ENCODE results near the gene LAMP1. TPM values are rescaled to one million over a fixed set of nuclear protein-coding genes. Genes with fewer than 3 reads are reported as not detected.

The LAMP1 gene
- polyA plus RNA-seq, 1 of the 3 experiments (the other 2 are of a cell fraction): 261 TPM

GRCh38 chr13:113291129-113291528 is 5.9 kb upstream of the LAMP1 start:
- no peaks in the 10 kb centered on the region for H4K20me1 ChIP-seq (ENCODE audit: insufficient read depth)
- no peaks in the 10 kb centered on the region for H3K36me3 ChIP-seq (replicated peaks in 1 of 2; ENCODE audit: control insufficient read depth in 1 of 2, insufficient read depth in 2 of 2, low read length in 1 of 2)
- peaks cover 10% of the 10 kb centered on the region for H3F3A ChIP-seq (replicated peaks; ENCODE audit: insufficient read depth)
- no peak for TF ChIP-seq SIN3A (IDR thresholded peaks at IDR 0.05; ENCODE audit: borderline replicate concordance, low read depth, low read length)
- TF ChIP-seq POLR2AphosphoS5 (IDR thresholded peaks at IDR 0.05; ENCODE audit: low read depth, low read length): no peak
- no peak for TF ChIP-seq GABPA (IDR thresholded peaks at IDR 0.05; ENCODE audit: low read depth)
- TF ChIP-seq TAF1 (IDR thresholded peaks at IDR 0.05; ENCODE audit: borderline replicate concordance, low read depth, low read length): no peak
- TF ChIP-seq JUND (IDR thresholded peaks at IDR 0.05): no peak
- TF ChIP-seq RCOR1 (IDR thresholded peaks at IDR 0.05; ENCODE audit: low read length): no peak
- no peak for TF ChIP-seq CHD2 (IDR thresholded peaks at IDR 0.05; ENCODE audit: low read length, partially characterized antibody)
- no peak for TF ChIP-seq GATA2 (CRISPR knock-in tag; IDR thresholded peaks at IDR 0.05)
- TF ChIP-seq, protein P1, sequence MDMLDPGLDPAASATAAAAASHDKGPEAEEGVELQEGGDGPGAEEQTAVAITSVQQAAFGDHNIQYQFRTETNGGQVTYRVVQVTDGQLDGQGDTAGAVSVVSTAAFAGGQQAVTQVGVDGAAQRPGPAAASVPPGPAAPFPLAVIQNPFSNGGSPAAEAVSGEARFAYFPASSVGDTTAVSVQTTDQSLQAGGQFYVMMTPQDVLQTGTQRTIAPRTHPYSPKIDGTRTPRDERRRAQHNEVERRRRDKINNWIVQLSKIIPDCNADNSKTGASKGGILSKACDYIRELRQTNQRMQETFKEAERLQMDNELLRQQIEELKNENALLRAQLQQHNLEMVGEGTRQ (IDR thresholded peaks at IDR 0.05; ENCODE audit: borderline replicate concordance, low read depth, low read length): no peak
- TF ChIP-seq TEAD4 (IDR thresholded peaks at IDR 0.05; ENCODE audit: borderline replicate concordance, insufficient read depth): no peak
- no peak for TF ChIP-seq EP300 (IDR thresholded peaks at IDR 0.05; ENCODE audit: borderline replicate concordance in 1 of 2, low read depth in 1 of 2, low read length in 1 of 2)
- TF ChIP-seq FOXJ3 (CRISPR knock-in tag; IDR thresholded peaks at IDR 0.05): no peak
- no peak for TF ChIP-seq CTCF (IDR thresholded peaks at IDR 0.05)
- TF ChIP-seq, protein P2, sequence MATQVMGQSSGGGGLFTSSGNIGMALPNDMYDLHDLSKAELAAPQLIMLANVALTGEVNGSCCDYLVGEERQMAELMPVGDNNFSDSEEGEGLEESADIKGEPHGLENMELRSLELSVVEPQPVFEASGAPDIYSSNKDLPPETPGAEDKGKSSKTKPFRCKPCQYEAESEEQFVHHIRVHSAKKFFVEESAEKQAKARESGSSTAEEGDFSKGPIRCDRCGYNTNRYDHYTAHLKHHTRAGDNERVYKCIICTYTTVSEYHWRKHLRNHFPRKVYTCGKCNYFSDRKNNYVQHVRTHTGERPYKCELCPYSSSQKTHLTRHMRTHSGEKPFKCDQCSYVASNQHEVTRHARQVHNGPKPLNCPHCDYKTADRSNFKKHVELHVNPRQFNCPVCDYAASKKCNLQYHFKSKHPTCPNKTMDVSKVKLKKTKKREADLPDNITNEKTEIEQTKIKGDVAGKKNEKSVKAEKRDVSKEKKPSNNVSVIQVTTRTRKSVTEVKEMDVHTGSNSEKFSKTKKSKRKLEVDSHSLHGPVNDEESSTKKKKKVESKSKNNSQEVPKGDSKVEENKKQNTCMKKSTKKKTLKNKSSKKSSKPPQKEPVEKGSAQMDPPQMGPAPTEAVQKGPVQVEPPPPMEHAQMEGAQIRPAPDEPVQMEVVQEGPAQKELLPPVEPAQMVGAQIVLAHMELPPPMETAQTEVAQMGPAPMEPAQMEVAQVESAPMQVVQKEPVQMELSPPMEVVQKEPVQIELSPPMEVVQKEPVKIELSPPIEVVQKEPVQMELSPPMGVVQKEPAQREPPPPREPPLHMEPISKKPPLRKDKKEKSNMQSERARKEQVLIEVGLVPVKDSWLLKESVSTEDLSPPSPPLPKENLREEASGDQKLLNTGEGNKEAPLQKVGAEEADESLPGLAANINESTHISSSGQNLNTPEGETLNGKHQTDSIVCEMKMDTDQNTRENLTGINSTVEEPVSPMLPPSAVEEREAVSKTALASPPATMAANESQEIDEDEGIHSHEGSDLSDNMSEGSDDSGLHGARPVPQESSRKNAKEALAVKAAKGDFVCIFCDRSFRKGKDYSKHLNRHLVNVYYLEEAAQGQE (IDR thresholded peaks at IDR 0.05; ENCODE audit: low read depth, low read length): no peak
- TF ChIP-seq RFX5 (IDR thresholded peaks at IDR 0.05; ENCODE audit: low read length): no peak
- no peak for TF ChIP-seq MXI1 (IDR thresholded peaks at IDR 0.05; ENCODE audit: low read depth, low read length)
- no peak for TF ChIP-seq FOSL2 (IDR thresholded peaks at IDR 0.05; ENCODE audit: borderline replicate concordance, low read depth)
- TF ChIP-seq RXRA (IDR thresholded peaks at IDR 0.05; ENCODE audit: borderline replicate concordance, low read depth): no peak
- no peak for TF ChIP-seq ZBTB33 (IDR thresholded peaks at IDR 0.05; ENCODE audit: borderline replicate concordance, low read depth)
- no peak for TF ChIP-seq ELF1 (IDR thresholded peaks at IDR 0.05)
- H3K9me2 ChIP-seq: no peaks in the 10 kb centered on the region
- POLR2A ChIA-PET: no interaction called here
- no peak overlapping the region for H3K4me2 ChIP-seq
- peaks cover 29% of the 10 kb centered on the region; the same call in 1 of the 2 replicates for H3K27me3 ChIP-seq (ENCODE audit: insufficient read depth)
- WGBS (ENCODE audit: low lambda C conversion rate): 43% methylated on average over 2 of the region's 2 CpGs
- no peak overlapping the region for H3K4me3 ChIP-seq (ENCODE audit: low read depth in 2 of 2, low read length in 1 of 2)
- H3K27ac ChIP-seq (ENCODE audit: low read depth in 2 of 2, low read length in 1 of 2): no peak overlapping the region
- H2AFZ ChIP-seq (ENCODE audit: low read depth): no peak overlapping the region
- no peak for DNase-seq
- H3K9ac ChIP-seq: no peak overlapping the region
- H3K79me2 ChIP-seq (ENCODE audit: insufficient read depth): 0 out of 2 replicates have a peak, but pooled peaks cover under 1% of the 10 kb centered on the region
- CTCF ChIA-PET: no interaction called here
- H3K4me1 ChIP-seq (ENCODE audit: control insufficient read depth in 1 of 2, insufficient read depth in 2 of 2, low read depth in 1 of 2, low read length in 1 of 2): peaks cover 0 to 2% of the 10 kb centered on the region in 2 experiments; a peak in 1 of 4 replicates
- no peaks in the 10 kb centered on the region for H3K9me3 ChIP-seq
